Testis (tissue), 2 donors: ENCODE measurements around the gene PCCA.
A peak's percentile ranks its signal among the peaks of the same experiment; 100 is the strongest.

ENCODE experiments used
- CTCF ChIP-seq, 3 experiments: fragments of 450-650 bp in 2 of 3; fragments of 200-600 bp in 1 of 3; sonication (generic) in 1 of 3; IDR thresholded peaks; one replicate each; pipeline ENCODE4 v1.5.1; 2016 to 2019; ENCODE audit warnings: antibody characterized with exemption in 3 of 3, mild to moderate bottlenecking in 2 of 3, moderate library complexity in 1 of 3
- POLR2A ChIP-seq: fragments of 450-650 bp; IDR thresholded peaks from one replicate; pipeline ENCODE4 v1.6.1; 2017; ENCODE audit warnings: antibody characterized with exemption, mild to moderate bottlenecking, moderate library complexity

GRCh38 chr13:100514788-100515409 lies 426.0 kb downstream of the PCCA start:
- peak; percentile 56 to 74 (median 63) for TF ChIP-seq CTCF (IDR thresholded peaks at IDR 0.05)
- no peak for TF ChIP-seq POLR2A
